NCI-H2107 treated with DMSO at 0.1 percent for 48 hours (cell line): ENCODE measurements around the gene C9orf152.
A peak's percentile ranks its signal among the peaks of the same experiment; 100 is the strongest.
"Not testable (repeated sequence)": the region's sequence is repeated elsewhere in the genome, so short reads cannot be mapped to it uniquely, and the experiment has no call there.

ENCODE experiments used
- DNase-seq: peaks from one replicate; lab custom pipeline; 2025; ENCODE audit not compliant: unreplicated experiment; lab: John Stamatoyannopoulos, UW

The C9orf152 gene

DNA sequence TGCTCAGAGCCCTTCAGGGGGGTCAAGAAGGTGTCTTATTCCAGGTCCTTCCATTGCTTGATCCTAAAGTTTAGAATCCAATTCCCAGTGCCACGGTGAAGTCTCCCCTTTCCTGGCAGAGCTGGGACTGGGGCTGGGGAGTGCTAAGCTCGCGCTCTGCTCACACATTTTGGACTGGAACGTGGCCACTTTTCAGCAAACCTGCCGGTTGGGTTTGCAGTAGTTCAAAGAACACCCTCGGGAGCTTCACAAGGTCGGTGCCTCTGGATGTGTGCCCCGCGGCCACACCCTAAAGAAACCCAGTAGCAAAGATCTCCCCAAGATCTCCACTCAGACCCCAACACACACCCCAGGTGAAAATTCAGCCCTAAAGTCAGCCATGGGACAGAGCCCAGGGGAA lies at the start of gene C9orf152:
C9orf152 (minus strand) TSS at position 129 of the 400 bp plus-strand sequence. CDS start 580 bp downstream, outside the sequence.
- no peak for DNase-seq

DNA sequence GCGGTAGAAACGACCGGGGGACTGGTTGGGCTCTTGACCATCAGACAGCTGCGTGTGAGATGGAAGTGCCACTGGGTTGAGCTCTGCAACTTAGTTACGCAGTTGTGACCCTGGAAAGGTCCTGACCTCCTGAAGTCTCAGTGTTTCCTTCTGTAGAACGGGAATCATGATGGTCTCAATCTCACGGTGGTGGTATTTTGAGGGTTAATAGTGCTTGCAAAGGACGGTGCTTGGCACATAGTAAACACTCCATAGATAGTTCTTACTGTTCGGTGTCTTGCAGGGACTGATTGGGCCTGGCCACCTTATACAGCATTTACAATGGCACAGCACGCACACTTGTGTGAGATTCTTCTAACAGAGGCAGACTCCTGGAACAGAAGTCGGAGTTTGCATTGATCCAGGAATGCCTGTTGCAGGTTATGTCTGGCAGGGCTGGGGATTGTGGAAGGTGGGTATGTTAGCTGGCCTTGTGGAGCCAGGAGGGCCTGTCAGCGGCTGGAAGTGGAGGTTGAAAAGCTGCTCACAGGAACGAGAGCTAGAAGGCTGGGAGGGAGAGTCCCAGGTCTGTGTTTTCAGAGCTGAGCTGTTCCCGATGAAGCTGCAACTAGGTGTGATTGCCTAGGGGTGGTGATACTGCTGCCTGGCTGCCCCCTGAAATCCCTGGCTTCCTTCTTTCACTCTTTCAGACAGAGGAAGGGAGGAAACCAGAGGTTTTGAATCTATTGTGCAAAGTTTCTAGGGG lies 49.3 kb upstream of the C9orf152 start:
- DNase-seq, result no peak

GRCh38 chr9:110256380-110257096 lies 48.6 kb upstream of the C9orf152 start, which contains the start of gene TXN:
TXN (minus strand) TSS chr9:110256507; CDS start chr9:110256435, 72 bp downstream.
- peak; percentile 44 for DNase-seq

- no peak for DNase-seq
These were observed 47.8 kb upstream of the C9orf152 start for GRCh38 chr9:110255463-110256379.

- no peak for DNase-seq
These were observed 47.1 kb upstream of the C9orf152 start for GRCh38 chr9:110255034-110255462.

- DNase-seq, result no peak
These were observed 46.5 kb upstream of the C9orf152 start for GRCh38 chr9:110254500-110254899.

- no peak for DNase-seq
These were observed 44.7 kb upstream of the C9orf152 start for GRCh38 chr9:110252509-110253139.

- DNase-seq, result not testable (repeated sequence)
These were observed 43.8 kb upstream of the C9orf152 start for GRCh38 chr9:110251770-110252169.

GRCh38 chr9:110251212-110251611 lies 43.3 kb upstream of the C9orf152 start:
- DNase-seq, result no peak

DNA sequence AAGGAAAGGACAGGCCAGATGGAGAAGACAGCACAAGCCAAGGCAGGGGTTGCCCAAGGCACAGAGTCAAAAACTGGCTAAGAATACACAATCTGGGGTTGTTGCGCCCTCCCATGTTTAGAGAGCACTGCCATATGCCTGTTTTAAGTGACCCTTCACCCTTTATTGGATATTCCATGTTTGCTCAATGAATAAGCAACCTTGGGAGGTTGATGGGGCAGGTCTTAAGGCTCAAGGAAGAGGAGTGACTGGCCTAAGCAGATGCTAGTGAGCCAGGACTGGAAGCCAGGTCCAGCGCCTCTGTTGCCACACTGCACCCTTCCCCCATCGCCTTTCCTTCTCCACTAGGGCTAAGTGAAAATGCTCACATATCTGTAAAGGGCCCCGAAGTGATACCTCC lies 41.6 kb upstream of the C9orf152 start:
- DNase-seq, result no peak

DNA sequence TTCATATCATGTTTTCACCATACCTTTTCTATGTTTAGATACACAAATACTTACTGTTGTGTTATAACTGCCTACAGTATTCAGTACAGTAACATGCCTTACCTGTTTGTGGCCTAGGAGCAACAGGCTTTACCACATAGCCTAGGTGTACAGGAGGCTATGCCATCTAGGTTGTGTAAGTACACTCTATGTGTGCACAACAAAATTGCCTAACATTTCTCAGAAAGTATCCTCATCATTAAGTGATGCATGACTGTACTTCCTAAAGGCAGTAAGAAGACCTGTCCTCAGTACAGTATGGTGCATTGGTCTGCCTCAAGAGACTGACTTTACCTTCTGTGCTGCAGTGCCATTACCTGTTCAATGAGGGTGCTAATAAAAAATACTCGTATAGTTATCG lies 40.4 kb upstream of the C9orf152 start:
- no peak for DNase-seq

DNA sequence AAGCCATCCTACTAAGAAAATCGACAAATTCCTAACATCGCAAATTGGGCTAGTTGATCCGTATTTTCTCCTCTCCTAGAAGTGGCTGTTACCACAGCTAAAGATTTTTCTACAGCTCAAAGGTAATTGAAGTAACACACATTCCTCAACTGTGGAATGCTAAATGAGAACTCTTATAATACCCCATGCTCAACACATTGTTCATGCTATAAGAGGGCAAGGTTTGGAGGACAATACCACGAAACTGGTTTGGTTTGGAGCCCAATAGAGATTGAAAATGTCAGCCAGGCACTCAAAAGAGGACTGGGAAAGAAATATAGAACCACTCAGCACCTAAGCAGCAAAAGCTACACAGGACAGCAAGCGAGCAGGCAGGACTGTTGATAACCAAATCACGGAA lies 38.3 kb upstream of the C9orf152 start:
- no peak for DNase-seq

- no peak for DNase-seq
These were observed 36.7 kb upstream of the C9orf152 start for GRCh38 chr9:110244616-110245015.

DNA sequence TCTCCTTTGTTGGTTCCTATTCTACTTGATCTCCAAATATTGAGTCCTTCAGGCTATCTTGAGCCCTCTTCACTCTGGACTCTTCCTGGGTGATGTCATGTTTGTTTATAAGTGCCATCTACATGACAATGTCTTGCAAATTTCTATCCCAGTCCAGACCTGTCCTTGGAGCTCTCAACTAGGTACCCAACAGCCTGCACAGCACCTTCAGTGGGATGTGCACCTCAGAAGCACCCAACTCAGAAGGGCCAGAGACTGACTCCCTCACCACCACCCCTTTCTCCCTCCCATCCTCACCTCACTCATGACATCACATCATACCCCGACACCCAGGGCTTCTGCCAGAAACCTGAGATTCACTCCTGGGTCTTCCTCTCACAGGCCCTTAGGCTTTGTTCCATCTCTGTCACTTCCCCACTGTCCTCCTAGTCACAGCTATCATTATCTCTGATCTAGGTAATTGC lies 33.9 kb upstream of the C9orf152 start:
- no peak for DNase-seq

GRCh38 chr9:110241260-110241857 lies 33.4 kb upstream of the C9orf152 start:
- no peak for DNase-seq

- DNase-seq, result no peak
These were observed 32.2 kb upstream of the C9orf152 start for GRCh38 chr9:110240198-110240597.

DNA sequence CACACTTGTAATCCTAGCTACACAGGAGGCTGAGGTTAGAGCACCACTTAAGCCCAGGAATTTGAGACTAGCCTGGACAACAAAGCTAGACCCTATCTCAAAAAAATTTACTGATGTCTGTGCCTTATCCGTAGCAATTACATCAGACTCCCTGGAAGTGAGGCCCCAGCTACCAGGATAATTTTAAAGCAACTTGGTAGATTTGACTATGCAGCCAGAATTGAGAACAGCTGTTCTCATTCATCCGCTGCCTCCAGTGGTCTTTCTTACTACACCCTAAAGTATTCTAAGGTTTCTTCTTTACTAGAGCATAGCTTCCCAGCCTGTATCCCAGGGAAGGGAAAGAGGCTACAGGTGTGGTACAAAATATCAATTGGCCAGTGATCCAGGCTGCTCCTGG lies 20.4 kb upstream of the C9orf152 start:
- no peak for DNase-seq

GRCh38 chr9:110224583-110224982 lies 16.6 kb upstream of the C9orf152 start:
- DNase-seq, result no peak

GRCh38 chr9:110220809-110221208 lies 12.8 kb upstream of the C9orf152 start:
- DNase-seq, result no peak

- DNase-seq, result peak; percentile 33
These were observed 9.7 kb upstream of the C9orf152 start for GRCh38 chr9:110217656-110218099.
